Caco-2 (cell line): ENCODE results near the gene SNIP1. TPM values are rescaled to one million over a fixed set of nuclear protein-coding genes. Genes with fewer than 3 reads are reported as not detected.

Source experiments
- BruUV-seq: library from RNA; stranded (reverse); fragments of 400-500 nt; replicated peaks from 2 replicates; lab custom pipeline; 2021; lab: Mats Ljungman, UMichigan
- CTCF ChIA-PET: fragments of 300-600 bp; sonication (Branson Sonifier 250); formaldehyde crosslinking; loops from one replicate; lab custom pipeline; 2022; ENCODE audit warnings: antibody characterized with exemption; lab: Charles Lee
- POLR2A ChIA-PET: fragments of 300-600 bp; sonication (Branson Sonifier 250); formaldehyde crosslinking; loops from one replicate; lab custom pipeline; 2022; ENCODE audit warnings: antibody characterized with exemption; lab: Charles Lee
- DNase-seq, 2 experiments: peaks; one replicate each; pipeline versions ENCODE4 v3.0.0 to v3.0.0-alpha.2; 2020 to 2022
- H3K27me3 ChIP-seq: replicated peaks from 2 replicates; pipeline ENCODE4 v1.6.0; 2011; ENCODE audit warnings: low read length; ENCODE audit not compliant: control insufficient read depth, insufficient read depth
- H3K36me3 ChIP-seq: 2 replicates; pipeline ENCODE4 v1.5.1; 2011; ENCODE audit warnings: low read length; ENCODE audit not compliant: control insufficient read depth, insufficient read depth
- H3K4me1 ChIP-seq: fragments of 250-450 bp; sonication (Bioruptor Pico); 2 replicates; pipeline ENCODE4 v1.5.1; 2020; ENCODE audit warnings: mild to moderate bottlenecking
- H3K4me3 ChIP-seq: 2 replicates; pipeline ENCODE4 v1.5.1; 2011; ENCODE audit warnings: low read depth, mild to moderate bottlenecking, control low read depth, low read length
- H3K9me3 ChIP-seq: fragments of 250-450 bp; sonication (Bioruptor Pico); 2 replicates; pipeline ENCODE4 v1.5.1; 2020; ENCODE audit warnings: mild to moderate bottlenecking, moderate library complexity
- H3K27ac Mint-ChIP-seq: one replicate; pipeline ENCODE4 v1.8.0; 2022; ENCODE audit warnings: mixed read lengths; ENCODE audit not compliant: unreplicated experiment
- H3K27me3 Mint-ChIP-seq: one replicate; pipeline ENCODE4 v1.8.0; 2022; ENCODE audit warnings: mixed read lengths; ENCODE audit not compliant: insufficient read depth, unreplicated experiment
- H3K36me3 Mint-ChIP-seq: one replicate; pipeline ENCODE4 v1.8.0; 2022; ENCODE audit warnings: mild to moderate bottlenecking, mixed read lengths; ENCODE audit not compliant: insufficient read depth, unreplicated experiment
- H3K4me1 Mint-ChIP-seq: one replicate; pipeline ENCODE4 v1.8.0; 2022; ENCODE audit warnings: low read depth, mixed read lengths; ENCODE audit not compliant: unreplicated experiment
- H3K4me3 Mint-ChIP-seq: one replicate; pipeline ENCODE4 v1.8.0; 2022; ENCODE audit warnings: mild to moderate bottlenecking, moderate library complexity, mixed read lengths; ENCODE audit not compliant: unreplicated experiment
- H3K9me3 Mint-ChIP-seq: one replicate; pipeline ENCODE4 v1.8.0; 2022; ENCODE audit warnings: mixed read lengths; ENCODE audit not compliant: unreplicated experiment
- CTCF ChIP-seq, 2 experiments: fragments of 200-600 bp in 1 of 2; IDR thresholded peaks; 1 replicate in 1 of 2; 2 replicates in 1 of 2; pipeline versions ENCODE4 v1.5.1 to v1.8.0; 2011 to 2022; ENCODE audit warnings: antibody characterized with exemption in 1 of 2, control low read depth in 1 of 2, inconsistent platforms in 1 of 2, low read depth in 1 of 2, low read length in 1 of 2, mild to moderate bottlenecking in 1 of 2, moderate library complexity in 1 of 2; ENCODE audit not compliant: insufficient read depth in 1 of 2, severe bottlenecking in 1 of 2, unreplicated experiment in 1 of 2
- intact Hi-C: fragments of 100-400 bp; cut with micrococcal nuclease; formaldehyde crosslinking; loops from one replicate; pipeline ENCODE4 v1.10.0; 2022; ENCODE audit not compliant: unreplicated experiment
- total RNA-seq: library from RNA; stranded (reverse); gene quantifications from 2 replicates; pipeline ENCODE4 v1.2.3, GENCODE V29; 2022

Gene SNIP1
- total RNA-seq, 1 experiment from 2014 or later = 13.7 TPM

GRCh38 chr1:37487619-37487984, 66.5 kb downstream of the SNIP1 start:
- no peaks in the 10 kb centered on the region for H3K27me3 Mint-ChIP-seq
- TF ChIP-seq CTCF (IDR thresholded peaks at IDR 0.05; ENCODE audit: insufficient read depth in 1 of 2, low read depth in 1 of 2, low read length in 1 of 2, severe bottlenecking in 1 of 2, unreplicated experiment in 1 of 2) = no peak
- DNase-seq = no peak
- intact Hi-C loops = loop anchor here (1.0 kb wide), 1 partner anchor 33 kb away; no protein-coding TSS in a partner anchor
- no peak overlapping the region for H3K4me3 Mint-ChIP-seq
- H3K36me3 Mint-ChIP-seq = peaks cover 13% of the 10 kb centered on the region
- H3K9me3 ChIP-seq = no peaks in the 10 kb centered on the region
- no peaks in the 10 kb centered on the region for H3K4me1 Mint-ChIP-seq
- H3K4me1 ChIP-seq = no peaks in the 10 kb centered on the region
- CTCF ChIA-PET = interaction anchor here (1.0 to 2.5 kb wide), 8 partner anchors 8 to 204 kb away, joined by 3 to 14 read pairs (median 5); partner anchors contain the start of gene ZC3H12A
- BruUV-seq = no TSS peak
- H3K4me3 ChIP-seq = no peak overlapping the region
- H3K9me3 Mint-ChIP-seq = no peaks in the 10 kb centered on the region
- H3K36me3 ChIP-seq = no peaks in the 10 kb centered on the region
- POLR2A ChIA-PET = interaction anchor here (0.9 to 1.0 kb wide), 2 partner anchors 14 to 27 kb away, joined by 3 to 9 read pairs; partner anchors contain the start of gene MEAF6
- H3K27ac Mint-ChIP-seq = no peak overlapping the region
- no peaks in the 10 kb centered on the region for H3K27me3 ChIP-seq

GRCh38 chr1:37486680-37487618, 67.1 kb downstream of the SNIP1 start:
- intact Hi-C loops = loop anchor here (1.0 kb wide), 1 partner anchor 33 kb away; no protein-coding TSS in a partner anchor
- Histone ChIP-seq H3K9me3 (no peaks in the 10 kb centered on the region), H3K36me3 (no peaks in the 10 kb centered on the region), H3K4me3 (no peak overlapping the region), H3K4me1 (no peaks in the 10 kb centered on the region), H3K27me3 (no peaks in the 10 kb centered on the region)
- Mint-ChIP-seq H3K4me1 (no peaks in the 10 kb centered on the region), H3K4me3 (no peak overlapping the region), H3K27me3 (no peaks in the 10 kb centered on the region), H3K27ac (no peak overlapping the region), H3K9me3 (no peaks in the 10 kb centered on the region), H3K36me3 (peaks cover 14% of the 10 kb centered on the region)
- ChIA-PET CTCF (interaction anchor here (1.0 to 2.5 kb wide), 8 partner anchors 9 to 205 kb away, joined by 3 to 14 read pairs (median 5); partner anchors contain the start of gene ZC3H12A), POLR2A (interaction anchor here (0.9 to 1.0 kb wide), 2 partner anchors 13 to 28 kb away, joined by 3 to 9 read pairs; partner anchors contain the start of gene MEAF6)
- peak; percentile 82 to 90 for TF ChIP-seq CTCF (IDR thresholded peaks at IDR 0.05; ENCODE audit: insufficient read depth in 1 of 2, low read depth in 1 of 2, low read length in 1 of 2, severe bottlenecking in 1 of 2, unreplicated experiment in 1 of 2)
- peak; percentile 56 to 75 for DNase-seq
- no TSS peak for BruUV-seq

- intact Hi-C loops = no loop called here
- POLR2A ChIA-PET = no interaction called here
- H3K36me3 Mint-ChIP-seq = peaks cover 11% of the 10 kb centered on the region
These were observed 68.0 kb downstream of the SNIP1 start for GRCh38 chr1:37485902-37486679.

More at GRCh38 chr1:37485902-37486679, 68.0 kb downstream of the SNIP1 start:
- Mint-ChIP-seq H3K4me1 (no peaks in the 10 kb centered on the region), H3K27me3 (no peaks in the 10 kb centered on the region), H3K9me3 (no peaks in the 10 kb centered on the region), H3K4me3 (no peak overlapping the region), H3K27ac (no peak overlapping the region)
- DNase-seq = no peak
- TF ChIP-seq CTCF (IDR thresholded peaks at IDR 0.05; ENCODE audit: insufficient read depth in 1 of 2, low read depth in 1 of 2, low read length in 1 of 2, severe bottlenecking in 1 of 2, unreplicated experiment in 1 of 2) = no peak
- H3K9me3 ChIP-seq = no peaks in the 10 kb centered on the region
- CTCF ChIA-PET = interaction anchor here (2.5 kb wide), 1 partner anchor 32 kb away, joined by 14 read pairs; no protein-coding TSS in a partner anchor
- no peak overlapping the region for H3K4me3 ChIP-seq
- BruUV-seq = no TSS peak
- no peaks in the 10 kb centered on the region for H3K36me3 ChIP-seq
- H3K4me1 ChIP-seq = no peaks in the 10 kb centered on the region
- H3K27me3 ChIP-seq = no peaks in the 10 kb centered on the region
